ENCODE measurements around the gene LLGL1.

LLGL1 gene

DNA sequence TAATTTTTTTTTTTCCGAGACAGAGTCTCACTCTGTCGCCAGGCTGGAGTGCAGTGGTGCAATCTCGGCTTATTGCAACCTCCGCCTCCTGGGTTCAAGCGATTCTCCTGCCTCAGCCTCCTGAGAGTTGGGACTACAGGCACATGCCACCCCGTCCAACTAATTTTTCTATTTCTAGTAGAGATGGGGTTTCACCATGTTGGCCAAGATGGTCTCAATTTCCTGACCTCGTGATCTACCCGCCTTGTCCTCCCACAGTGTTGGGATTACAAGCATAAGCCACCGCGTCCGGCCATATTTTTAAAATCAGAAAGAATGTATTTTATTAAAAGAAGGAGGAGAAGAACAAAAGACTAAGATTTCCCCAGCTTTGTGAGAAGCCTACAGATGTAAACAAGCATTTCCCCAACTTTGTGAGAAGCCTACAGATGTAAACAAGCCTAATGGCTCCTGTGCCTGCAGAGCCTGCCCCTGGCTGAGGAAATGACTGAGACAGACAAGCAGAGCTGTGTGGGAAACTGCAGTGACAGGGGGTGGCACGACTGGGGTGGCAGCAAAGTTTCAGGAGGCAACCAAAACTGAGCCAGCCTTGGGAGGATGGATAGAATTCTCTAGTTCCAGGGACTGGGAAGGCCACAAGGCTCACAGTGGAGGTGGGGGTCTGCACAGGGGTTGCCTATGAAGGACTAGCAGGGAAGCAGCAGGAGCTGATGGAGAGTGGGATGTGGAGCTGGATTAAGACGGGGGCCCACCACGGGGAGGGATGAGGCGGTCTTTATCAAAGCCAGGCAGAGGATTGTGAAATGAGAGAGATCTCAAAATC is 66.5 kb downstream of the LLGL1 start:
- Histone ChIP-seq H3K4me3 (ENCODE audit: low read length) (no peak overlapping the region), H3K36me3 (ENCODE audit: insufficient read depth, low read length) (peaks cover 48% of the 10 kb centered on the region), H3K9ac (ENCODE audit: low read depth, low read length) (no peak overlapping the region)

More for the DNA sequence above, 66.5 kb downstream of the LLGL1 start:
- Histone ChIP-seq H3K9me3 (replicated peaks; ENCODE audit: low read length) (no peaks in the 10 kb centered on the region), H3K4me1 (ENCODE audit: control insufficient read depth, insufficient read depth, low read length) (no peaks in the 10 kb centered on the region), H3K27me3 (ENCODE audit: control insufficient read depth, insufficient read depth, low read length) (no peaks in the 10 kb centered on the region), H3K4me2 (ENCODE audit: low read length) (no peak overlapping the region)
